NCI-H526 treated with DMSO at 0.1 percent for 48 hours (cell line): Measurements from ENCODE around the gene UTF1.
A peak's percentile ranks its signal among the peaks of the same experiment; 100 is the strongest.

Source experiments
- DNase-seq: peaks from one replicate; lab custom pipeline; 2025; lab: John Stamatoyannopoulos, UW

Gene UTF1

GRCh38 chr10:133247681-133248333, 17.8 kb downstream of the UTF1 start:
- DNase-seq: no peak

- no peak for DNase-seq
These were observed 18.3 kb downstream of the UTF1 start for GRCh38 chr10:133248334-133248715.

GRCh38 chr10:133249094-133249780, 19.2 kb downstream of the UTF1 start:
- no peak for DNase-seq

- no peak for DNase-seq
These were observed 20.1 kb downstream of the UTF1 start for GRCh38 chr10:133249975-133250754.

- DNase-seq: no peak
These were observed 21.6 kb downstream of the UTF1 start for GRCh38 chr10:133251388-133252222.

- no peak for DNase-seq
These were observed 22.2 kb downstream of the UTF1 start for GRCh38 chr10:133252223-133252552.

GRCh38 chr10:133253361-133253955, 23.4 kb downstream of the UTF1 start:
- DNase-seq: no peak

GRCh38 chr10:133254421-133255120, 24.6 kb downstream of the UTF1 start:
- DNase-seq: no peak

GRCh38 chr10:133255323-133255722, 25.3 kb downstream of the UTF1 start:
- DNase-seq: no peak

- no peak for DNase-seq
These were observed 27.6 kb downstream of the UTF1 start for GRCh38 chr10:133257489-133258065.

GRCh38 chr10:133258066-133258817, 28.2 kb downstream of the UTF1 start:
- DNase-seq: no peak

- DNase-seq: no peak
These were observed 29.0 kb downstream of the UTF1 start for GRCh38 chr10:133258818-133259601.

- DNase-seq: no peak
These were observed 29.6 kb downstream of the UTF1 start for GRCh38 chr10:133259602-133259989.

- no peak for DNase-seq
These were observed 31.1 kb downstream of the UTF1 start for GRCh38 chr10:133260895-133261725.

- DNase-seq: peak; percentile 23
These were observed 31.8 kb downstream of the UTF1 start for GRCh38 chr10:133261726-133262325.

- DNase-seq: no peak
These were observed 32.7 kb downstream of the UTF1 start for GRCh38 chr10:133262696-133263095.

- DNase-seq: no peak
These were observed 33.7 kb downstream of the UTF1 start for GRCh38 chr10:133263674-133264073.

GRCh38 chr10:133264461-133264860, 34.4 kb downstream of the UTF1 start:
- DNase-seq: no peak
